ENCODE data around the gene PAQR4.

- no peak for TF ChIP-seq ZNF639 (CRISPR knock-in tag; conservative IDR thresholded peaks at IDR 0.05)
- TF ChIP-seq ESRRA (CRISPR knock-in tag; IDR thresholded peaks at IDR 0.05; ENCODE audit: low read depth) = no peak
- no peak for TF ChIP-seq ZBTB49 (CRISPR knock-in tag; IDR thresholded peaks at IDR 0.05; ENCODE audit: borderline replicate concordance)
Measured at GRCh38 chr16:2982402-2982801, 13.3 kb downstream of the PAQR4 start.
